GM21447 (cell line): Measurements from ENCODE around the gene HOXC9.

Source experiments
- ATAC-seq: cut with Tn5 transposase; IDR thresholded peaks from one replicate; pipeline ENCODE4 v1.9.1; 2021; ENCODE audit not compliant: unreplicated experiment

Gene HOXC9

GRCh38 chr12:54025499-54026405 is 25.8 kb downstream of the HOXC9 start:
- ATAC-seq = no peak

GRCh38 chr12:54026640-54027441 is 26.9 kb downstream of the HOXC9 start:
- no peak for ATAC-seq

- no peak for ATAC-seq
These were observed 27.5 kb downstream of the HOXC9 start for GRCh38 chr12:54027442-54027786.

- no peak for ATAC-seq
These were observed 28.6 kb downstream of the HOXC9 start, which contains the start of gene HOXC6 for GRCh38 chr12:54028314-54029201. TSS of gene HOXC6 (plus strand) at chr12:54028440. CDS start at chr12:54028522, 82 bp downstream.

- no peak for ATAC-seq
These were observed 29.8 kb downstream of the HOXC9 start for GRCh38 chr12:54029529-54030441.

GRCh38 chr12:54030442-54030801 is 30.5 kb downstream of the HOXC9 start:
- no peak for ATAC-seq

GRCh38 chr12:54030889-54031471 is 31.0 kb downstream of the HOXC9 start:
- ATAC-seq = no peak

- ATAC-seq = no peak
These were observed 31.5 kb downstream of the HOXC9 start for GRCh38 chr12:54031480-54031879.

- ATAC-seq = no peak
These were observed 32.2 kb downstream of the HOXC9 start for GRCh38 chr12:54032086-54032619.

- ATAC-seq = no peak
These were observed 32.7 kb downstream of the HOXC9 start, which contains the start of gene HOXC5 for GRCh38 chr12:54032627-54033100. TSS of gene HOXC5 (plus strand) at chr12:54033050. CDS start at chr12:54033123, 73 bp downstream.

GRCh38 chr12:54033106-54033979 is 33.4 kb downstream of the HOXC9 start:
- ATAC-seq = no peak

- ATAC-seq = no peak
These were observed 34.2 kb downstream of the HOXC9 start for GRCh38 chr12:54033980-54034784.

- ATAC-seq = no peak
These were observed 34.9 kb downstream of the HOXC9 start for GRCh38 chr12:54034785-54035310.

- no peak for ATAC-seq
These were observed 35.8 kb downstream of the HOXC9 start for GRCh38 chr12:54035568-54036264.

- peak; percentile 53 for ATAC-seq
These were observed 36.8 kb downstream of the HOXC9 start for GRCh38 chr12:54036620-54037359.
